ENCODE data around the gene SLC1A7. TPM values are rescaled to one million over a fixed set of nuclear protein-coding genes. Genes with fewer than 3 reads are reported as not detected.

The SLC1A7 gene
- total RNA-seq, 1 experiment from 2014 or later = not detected

- H2AFZ ChIP-seq (ENCODE audit: low read depth, low read length, poor library complexity, severe bottlenecking) = no peak overlapping the region
- no peaks in the 10 kb centered on the region for H3K9me3 ChIP-seq (ENCODE audit: control insufficient read depth in 1 of 2, insufficient read depth in 1 of 2, low read depth in 1 of 2, low read length in 2 of 2)
- TF ChIP-seq SRF (IDR thresholded peaks at IDR 0.05; ENCODE audit: low read depth) = no peak
- no peak for TF ChIP-seq RAD21 (IDR thresholded peaks at IDR 0.05; ENCODE audit: low read depth)
- TF ChIP-seq CBX3 (IDR thresholded peaks at IDR 0.05; ENCODE audit: low read depth) = no peak
- TF ChIP-seq, protein P1, sequence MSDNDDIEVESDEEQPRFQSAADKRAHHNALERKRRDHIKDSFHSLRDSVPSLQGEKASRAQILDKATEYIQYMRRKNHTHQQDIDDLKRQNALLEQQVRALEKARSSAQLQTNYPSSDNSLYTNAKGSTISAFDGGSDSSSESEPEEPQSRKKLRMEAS (IDR thresholded peaks at IDR 0.05) = no peak
- no peak for TF ChIP-seq CEBPB (IDR thresholded peaks at IDR 0.05; ENCODE audit: low read depth)
- no peak for TF ChIP-seq ELF1 (IDR thresholded peaks at IDR 0.05; ENCODE audit: borderline replicate concordance, low read depth)
- no peak for DNase-seq (ENCODE audit: low read depth, low spot score)
- no peak overlapping the region for H3K4me3 ChIP-seq (replicated peaks in 1 of 2; ENCODE audit: low read depth in 1 of 2, low read length in 2 of 2)
- no TSS peak for BruUV-seq (replicated peaks)
- H3K79me2 ChIP-seq (ENCODE audit: insufficient read depth, low read length) = no peaks in the 10 kb centered on the region
- H3K27me3 ChIP-seq (ENCODE audit: insufficient read depth, low read length) = no peaks in the 10 kb centered on the region
- no peak overlapping the region for H3K9ac ChIP-seq (ENCODE audit: low read length)
- H3K4me2 ChIP-seq (ENCODE audit: low read length) = no peak overlapping the region
- H3K36me3 ChIP-seq (ENCODE audit: control insufficient read depth in 1 of 2, insufficient read depth in 2 of 2, low read length in 2 of 2) = no peaks in the 10 kb centered on the region
- ChIA-PET POLR2A (no interaction called here), CTCF (interaction anchor here (0.6 kb wide), 1 partner anchor 837 kb away, joined by 3 read pairs; no protein-coding TSS in a partner anchor), RAD21 (ENCODE audit: low non-redundant PET in 1 of 2, low total read pairs in 2 of 2, uncharacterized antibody in 2 of 2, unreplicated experiment in 2 of 2) (no interaction called here)
- intact Hi-C loops (cut with micrococcal nuclease) = loop anchor here (10.0 kb wide), 1 partner anchor 173 kb away; no protein-coding TSS in a partner anchor
- no peak overlapping the region for H3K27ac ChIP-seq (ENCODE audit: low read depth, low read length)
- H3K9me2 ChIP-seq (ENCODE audit: insufficient read depth) = no peaks in the 10 kb centered on the region
- peaks cover 0 to 4% of the 10 kb centered on the region in 2 experiments; a peak in 1 of 4 replicates for H3K4me1 ChIP-seq (ENCODE audit: control insufficient read depth in 1 of 2, insufficient read depth in 2 of 2, low read length in 2 of 2)
- no peak for ATAC-seq
- no peaks in the 10 kb centered on the region for H4K20me1 ChIP-seq (ENCODE audit: insufficient read depth)
These were observed 45.7 kb upstream of the SLC1A7 start for GRCh38 chr1:53188099-53188498.

DNA sequence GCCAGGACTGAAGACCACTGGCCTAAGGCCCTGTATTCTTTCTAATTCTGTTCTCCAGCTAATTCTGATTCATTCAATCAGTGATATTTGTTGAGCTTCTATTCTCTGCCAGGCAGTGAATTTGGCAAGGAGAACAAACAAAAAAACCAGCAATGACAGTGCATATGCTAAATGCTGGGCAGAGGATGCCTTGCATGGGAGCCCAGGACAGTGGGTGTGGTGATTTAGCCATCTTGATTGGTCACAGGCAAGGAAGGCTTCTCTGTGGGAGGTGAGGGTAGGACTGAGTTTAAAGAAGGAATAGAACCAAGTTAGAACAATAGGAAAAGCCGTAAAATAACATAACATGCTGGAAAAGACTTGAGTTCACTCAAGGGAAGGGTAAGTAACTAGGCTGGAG, 45.0 kb upstream of the SLC1A7 start:
- no peaks in the 10 kb centered on the region for H4K20me1 ChIP-seq (ENCODE audit: insufficient read depth)
- H3K9me3 ChIP-seq (ENCODE audit: control insufficient read depth in 1 of 2, insufficient read depth in 1 of 2, low read depth in 1 of 2, low read length in 2 of 2) = no peaks in the 10 kb centered on the region
- DNase-seq (ENCODE audit: low read depth, low spot score) (no peak), ATAC-seq (no peak)
- intact Hi-C loops (cut with micrococcal nuclease) = loop anchor here (10.0 kb wide), 1 partner anchor 173 kb away; no protein-coding TSS in a partner anchor
- POLR2A ChIA-PET = no interaction called here
- no peaks in the 10 kb centered on the region for H3K36me3 ChIP-seq (ENCODE audit: control insufficient read depth in 1 of 2, insufficient read depth in 2 of 2, low read length in 2 of 2)
- RAD21 ChIA-PET (ENCODE audit: low non-redundant PET in 1 of 2, low total read pairs in 2 of 2, uncharacterized antibody in 2 of 2, unreplicated experiment in 2 of 2) = no interaction called here
- H3K9ac ChIP-seq (ENCODE audit: low read length) = no peak overlapping the region
- no peak overlapping the region for H3K4me2 ChIP-seq (ENCODE audit: low read length)
- peaks cover 0 to 6% of the 10 kb centered on the region in 2 experiments; a peak in 2 of 4 replicates for H3K4me1 ChIP-seq (ENCODE audit: control insufficient read depth in 1 of 2, insufficient read depth in 2 of 2, low read length in 2 of 2)
- CTCF ChIA-PET = interaction anchor here (0.9 kb wide), 1 partner anchor 14 kb away, joined by 3 read pairs; no protein-coding TSS in a partner anchor
- no peak overlapping the region for H3K27ac ChIP-seq (ENCODE audit: low read depth, low read length)
- H3K27me3 ChIP-seq (ENCODE audit: insufficient read depth, low read length) = no peaks in the 10 kb centered on the region
- no peaks in the 10 kb centered on the region for H3K9me2 ChIP-seq (ENCODE audit: insufficient read depth)
- H3K79me2 ChIP-seq (ENCODE audit: insufficient read depth, low read length) = no peaks in the 10 kb centered on the region
- TF ChIP-seq, protein P2, sequence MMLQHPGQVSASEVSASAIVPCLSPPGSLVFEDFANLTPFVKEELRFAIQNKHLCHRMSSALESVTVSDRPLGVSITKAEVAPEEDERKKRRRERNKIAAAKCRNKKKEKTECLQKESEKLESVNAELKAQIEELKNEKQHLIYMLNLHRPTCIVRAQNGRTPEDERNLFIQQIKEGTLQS (IDR thresholded peaks at IDR 0.05) = no peak
- TF ChIP-seq EZH2 (IDR thresholded peaks at IDR 0.05) (no peak), SRF (IDR thresholded peaks at IDR 0.05; ENCODE audit: low read depth) (no peak), POLR2A (IDR thresholded peaks at IDR 0.05; ENCODE audit: borderline replicate concordance, extremely low read depth, insufficient read depth, insufficient read length) (no peak), EZH2phosphoT487 (IDR thresholded peaks at IDR 0.05; ENCODE audit: borderline replicate concordance) (no peak), SIN3A (IDR thresholded peaks at IDR 0.05; ENCODE audit: low read depth) (no peak), RAD21 (IDR thresholded peaks at IDR 0.05; ENCODE audit: low read depth) (no peak), EGR1 (IDR thresholded peaks at IDR 0.05; ENCODE audit: low read depth) (no peak)
- TF ChIP-seq, protein P3, sequence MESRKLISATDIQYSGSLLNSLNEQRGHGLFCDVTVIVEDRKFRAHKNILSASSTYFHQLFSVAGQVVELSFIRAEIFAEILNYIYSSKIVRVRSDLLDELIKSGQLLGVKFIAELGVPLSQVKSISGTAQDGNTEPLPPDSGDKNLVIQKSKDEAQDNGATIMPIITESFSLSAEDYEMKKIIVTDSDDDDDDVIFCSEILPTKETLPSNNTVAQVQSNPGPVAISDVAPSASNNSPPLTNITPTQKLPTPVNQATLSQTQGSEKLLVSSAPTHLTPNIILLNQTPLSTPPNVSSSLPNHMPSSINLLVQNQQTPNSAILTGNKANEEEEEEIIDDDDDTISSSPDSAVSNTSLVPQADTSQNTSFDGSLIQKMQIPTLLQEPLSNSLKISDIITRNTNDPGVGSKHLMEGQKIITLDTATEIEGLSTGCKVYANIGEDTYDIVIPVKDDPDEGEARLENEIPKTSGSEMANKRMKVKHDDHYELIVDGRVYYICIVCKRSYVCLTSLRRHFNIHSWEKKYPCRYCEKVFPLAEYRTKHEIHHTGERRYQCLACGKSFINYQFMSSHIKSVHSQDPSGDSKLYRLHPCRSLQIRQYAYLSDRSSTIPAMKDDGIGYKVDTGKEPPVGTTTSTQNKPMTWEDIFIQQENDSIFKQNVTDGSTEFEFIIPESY (IDR thresholded peaks at IDR 0.05; ENCODE audit: extremely low read depth, insufficient replicate concordance, low read length) = no peak
- TF ChIP-seq, protein P4, sequence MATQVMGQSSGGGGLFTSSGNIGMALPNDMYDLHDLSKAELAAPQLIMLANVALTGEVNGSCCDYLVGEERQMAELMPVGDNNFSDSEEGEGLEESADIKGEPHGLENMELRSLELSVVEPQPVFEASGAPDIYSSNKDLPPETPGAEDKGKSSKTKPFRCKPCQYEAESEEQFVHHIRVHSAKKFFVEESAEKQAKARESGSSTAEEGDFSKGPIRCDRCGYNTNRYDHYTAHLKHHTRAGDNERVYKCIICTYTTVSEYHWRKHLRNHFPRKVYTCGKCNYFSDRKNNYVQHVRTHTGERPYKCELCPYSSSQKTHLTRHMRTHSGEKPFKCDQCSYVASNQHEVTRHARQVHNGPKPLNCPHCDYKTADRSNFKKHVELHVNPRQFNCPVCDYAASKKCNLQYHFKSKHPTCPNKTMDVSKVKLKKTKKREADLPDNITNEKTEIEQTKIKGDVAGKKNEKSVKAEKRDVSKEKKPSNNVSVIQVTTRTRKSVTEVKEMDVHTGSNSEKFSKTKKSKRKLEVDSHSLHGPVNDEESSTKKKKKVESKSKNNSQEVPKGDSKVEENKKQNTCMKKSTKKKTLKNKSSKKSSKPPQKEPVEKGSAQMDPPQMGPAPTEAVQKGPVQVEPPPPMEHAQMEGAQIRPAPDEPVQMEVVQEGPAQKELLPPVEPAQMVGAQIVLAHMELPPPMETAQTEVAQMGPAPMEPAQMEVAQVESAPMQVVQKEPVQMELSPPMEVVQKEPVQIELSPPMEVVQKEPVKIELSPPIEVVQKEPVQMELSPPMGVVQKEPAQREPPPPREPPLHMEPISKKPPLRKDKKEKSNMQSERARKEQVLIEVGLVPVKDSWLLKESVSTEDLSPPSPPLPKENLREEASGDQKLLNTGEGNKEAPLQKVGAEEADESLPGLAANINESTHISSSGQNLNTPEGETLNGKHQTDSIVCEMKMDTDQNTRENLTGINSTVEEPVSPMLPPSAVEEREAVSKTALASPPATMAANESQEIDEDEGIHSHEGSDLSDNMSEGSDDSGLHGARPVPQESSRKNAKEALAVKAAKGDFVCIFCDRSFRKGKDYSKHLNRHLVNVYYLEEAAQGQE (IDR thresholded peaks at IDR 0.05; ENCODE audit: low read depth) = no peak
- TF ChIP-seq, protein P1 (IDR thresholded peaks at IDR 0.05) = no peak
- no peak overlapping the region for H3K4me3 ChIP-seq (replicated peaks in 1 of 2; ENCODE audit: low read depth in 1 of 2, low read length in 2 of 2)
- no peak overlapping the region for H2AFZ ChIP-seq (ENCODE audit: low read depth, low read length, poor library complexity, severe bottlenecking)
- BruUV-seq (replicated peaks) = no TSS peak

Data from HCT116 (cell line).